ENCODE data around the gene C12orf42. TPM values are rescaled to one million over a fixed set of nuclear protein-coding genes. Genes with fewer than 3 reads are reported as not detected.

Gene C12orf42
- total and polyA plus RNA-seq, 7 donors = 0.93 TPM; not detected in 6

DNA sequence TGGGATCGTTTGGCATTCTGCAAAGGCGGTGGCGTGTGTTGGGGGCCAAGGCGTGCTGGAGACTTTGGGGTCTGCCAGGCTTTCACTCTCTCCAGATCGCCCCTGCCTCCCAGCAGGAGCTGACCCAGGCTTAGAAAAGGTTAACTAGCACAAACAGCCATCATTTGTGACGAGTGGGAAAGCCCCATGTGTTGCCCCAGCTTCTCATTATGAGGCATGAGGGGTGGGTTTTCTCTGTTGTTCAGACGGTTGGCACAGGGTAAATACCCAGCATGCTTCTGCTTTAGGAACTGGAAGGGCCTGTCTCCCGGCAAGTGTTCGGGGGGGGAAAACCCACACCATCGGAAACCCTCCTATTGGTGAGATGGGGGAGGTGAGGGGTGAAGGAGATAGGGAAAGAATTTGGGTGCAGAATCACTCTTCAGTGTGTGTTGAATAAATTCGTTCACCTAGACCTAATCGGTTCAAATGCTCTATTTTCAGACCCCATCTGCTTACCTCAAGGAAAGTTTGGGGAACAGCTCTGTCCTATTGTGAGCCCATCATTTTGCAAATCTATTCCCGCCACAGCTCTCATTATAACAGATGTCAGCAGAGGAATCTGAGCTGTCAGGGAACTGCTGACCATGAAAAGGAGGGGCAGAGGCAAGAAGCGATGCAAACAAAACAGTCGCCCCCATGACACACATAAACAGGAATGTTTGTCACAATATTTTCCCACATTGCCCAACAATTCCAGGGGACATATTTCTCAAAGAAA is 34.7 kb upstream of the C12orf42 start:
- intact Hi-C loops (cut with DNase I) = no loop called here

DNA sequence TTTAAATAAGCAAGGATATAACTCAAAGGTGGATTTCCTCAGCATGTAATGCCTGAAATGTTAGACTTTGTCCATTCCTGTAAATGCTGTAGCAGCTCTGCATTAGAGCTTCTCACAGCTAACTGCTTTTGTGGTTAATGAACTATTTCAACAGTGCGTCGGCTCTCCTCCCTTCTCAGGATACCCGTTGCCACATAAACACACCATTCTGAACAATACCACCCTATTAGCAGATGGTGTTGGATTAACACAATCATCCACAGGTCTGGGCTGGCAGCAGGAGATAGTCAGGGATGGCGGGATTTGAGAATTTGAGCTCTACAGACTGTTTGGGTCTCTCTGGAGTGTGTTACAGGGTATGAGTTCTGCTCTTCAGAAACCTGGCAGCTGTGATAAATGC is 33.5 kb upstream of the C12orf42 start:
- peaks cover 0 to 3% (median 0%) of the 10 kb centered on the region in 4 donors for H3K9me3 ChIP-seq
- H3K4me1 ChIP-seq = no peaks in the 10 kb centered on the region
- H3K4me3 ChIP-seq = no peak overlapping the region
- intact Hi-C loops (cut with DNase I) = no loop called here
- 65 to 69% methylated on average over 4 of the region's 4 CpGs for WGBS, 2 donors
- H3K27ac ChIP-seq = no peak overlapping the region
- no peak for TF ChIP-seq EP300 (IDR thresholded peaks at IDR 0.05)
- TF ChIP-seq CTCF (IDR thresholded peaks at IDR 0.05) = no peak
- TF ChIP-seq POLR2AphosphoS5 (IDR thresholded peaks at IDR 0.05) = no peak
- TF ChIP-seq POLR2A (IDR thresholded peaks at IDR 0.05) = no peak
- peaks cover 0 to 11% (median 0%) of the 10 kb centered on the region in 3 donors for H3K27me3 ChIP-seq
- no peaks in the 10 kb centered on the region for H3K36me3 ChIP-seq
- DNase-seq = no peak

More for the DNA sequence above, 34.7 kb upstream of the C12orf42 start:
- H3K36me3 ChIP-seq = no peaks in the 10 kb centered on the region
- TF ChIP-seq POLR2A (IDR thresholded peaks at IDR 0.05) (no peak), POLR2AphosphoS5 (IDR thresholded peaks at IDR 0.05) (no peak), EP300 (IDR thresholded peaks at IDR 0.05) (no peak), CTCF (IDR thresholded peaks at IDR 0.05) (no peak)
- peaks cover 0 to 11% (median 0%) of the 10 kb centered on the region in 3 donors for H3K27me3 ChIP-seq
- H3K9me3 ChIP-seq = peaks cover 0 to 3% (median 0%) of the 10 kb centered on the region in 4 donors
- H3K27ac ChIP-seq = no peak overlapping the region
- WGBS, 2 donors = 48 to 57% methylated on average over 15 of the region's 15 CpGs
- no peaks in the 10 kb centered on the region for H3K4me1 ChIP-seq
- DNase-seq = no peak
- no peak overlapping the region for H3K4me3 ChIP-seq

DNA sequence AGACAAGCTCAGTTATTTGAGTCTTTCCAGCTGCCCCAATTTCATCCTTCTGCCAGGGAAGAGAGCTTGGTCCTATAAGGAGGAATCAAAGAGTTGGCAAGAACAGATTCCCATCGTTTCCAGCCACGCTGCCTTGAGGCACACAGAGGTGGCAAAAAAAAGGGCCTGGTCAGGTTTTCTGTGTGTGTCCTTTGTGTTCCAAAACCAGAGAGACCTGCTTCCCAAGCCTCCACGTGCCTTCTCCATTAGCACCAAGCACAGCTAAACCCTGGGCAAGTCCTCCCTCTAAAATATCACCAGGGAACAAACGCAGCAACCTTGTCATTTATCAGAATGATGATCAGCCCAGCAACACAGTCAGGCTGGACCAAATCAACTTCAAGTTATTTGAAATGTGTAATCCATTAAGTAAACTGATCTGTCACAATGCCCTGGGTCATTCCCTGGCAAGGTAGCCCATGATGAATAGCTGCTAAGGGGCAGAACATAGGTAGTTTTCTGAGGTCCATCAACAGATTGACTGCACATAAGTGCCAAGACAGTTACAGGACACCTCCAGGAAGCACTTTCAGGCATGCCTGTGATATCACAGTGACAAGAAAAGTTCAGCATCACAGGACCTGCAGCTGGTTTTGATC is 28.6 kb upstream of the C12orf42 start:
- H3K27ac ChIP-seq = no peak overlapping the region
- TF ChIP-seq POLR2AphosphoS5 (IDR thresholded peaks at IDR 0.05) = no peak
- H3K27me3 ChIP-seq = peaks cover 0 to 4% (median 0%) of the 10 kb centered on the region in 3 donors
- no peaks in the 10 kb centered on the region for H3K4me1 ChIP-seq
- peaks cover 0 to 3% (median 0%) of the 10 kb centered on the region in 4 donors for H3K9me3 ChIP-seq
- H3K36me3 ChIP-seq = no peaks in the 10 kb centered on the region
- no peak overlapping the region for H3K4me3 ChIP-seq
- WGBS, 2 donors = 63 to 78% methylated on average over 4 of the region's 4 CpGs
- DNase-seq = no peak
- intact Hi-C loops (cut with DNase I) = no loop called here

- WGBS, 2 donors = 88 to 97% methylated on average over 1 of the region's 1 CpG
- peaks cover 0 to 3% (median 0%) of the 10 kb centered on the region in 3 donors for H3K27me3 ChIP-seq
- H3K4me1 ChIP-seq = no peaks in the 10 kb centered on the region
- peaks cover 0 to 3% (median 0%) of the 10 kb centered on the region in 4 donors for H3K9me3 ChIP-seq
- no peak overlapping the region for H3K4me3 ChIP-seq
- intact Hi-C loops (cut with DNase I) = no loop called here
- H3K36me3 ChIP-seq = no peaks in the 10 kb centered on the region
- no peak for DNase-seq
- no peak overlapping the region for H3K27ac ChIP-seq
- TF ChIP-seq CTCF (IDR thresholded peaks at IDR 0.05) = no peak
- TF ChIP-seq POLR2AphosphoS5 (IDR thresholded peaks at IDR 0.05) = no peak
- TF ChIP-seq EP300 (IDR thresholded peaks at IDR 0.05) = no peak
- no peak for TF ChIP-seq POLR2A (IDR thresholded peaks at IDR 0.05)
Observed at GRCh38 chr12:103523771-103524170, 28.0 kb upstream of the C12orf42 start.

DNA sequence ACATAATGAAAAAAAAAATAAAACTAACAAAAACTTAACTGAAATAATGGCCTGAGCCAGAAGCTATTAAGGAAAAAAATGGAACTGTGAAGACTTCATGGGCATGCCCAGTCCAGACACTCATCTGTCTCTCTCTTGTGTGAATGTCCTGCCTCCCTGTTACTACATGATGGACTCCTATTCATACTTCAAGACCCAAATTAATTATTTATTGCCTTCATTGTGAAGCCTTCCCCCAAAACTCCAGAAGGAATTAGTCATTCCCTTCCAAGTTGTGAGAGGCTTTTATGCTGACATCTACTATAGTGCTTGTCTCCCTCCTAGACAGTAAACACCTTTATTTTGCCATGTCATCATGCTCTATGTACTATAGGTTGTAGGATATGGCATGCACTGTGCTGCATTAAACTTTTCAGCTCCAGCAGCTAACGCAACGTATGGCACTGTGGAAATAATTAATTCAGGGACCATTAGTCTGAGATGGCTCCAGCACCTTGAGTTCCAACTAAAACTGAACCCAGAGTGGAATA is 25.0 kb upstream of the C12orf42 start:
- 77 to 90% methylated on average over 2 of the region's 2 CpGs for WGBS, 2 donors
- H3K4me3 ChIP-seq = no peak overlapping the region
- intact Hi-C loops (cut with DNase I) = no loop called here

More for the DNA sequence above, 25.0 kb upstream of the C12orf42 start:
- H3K36me3 ChIP-seq = no peaks in the 10 kb centered on the region
- H3K4me1 ChIP-seq = no peaks in the 10 kb centered on the region
- no peak overlapping the region for H3K27ac ChIP-seq
- no peaks in the 10 kb centered on the region for H3K9me3 ChIP-seq
- TF ChIP-seq CTCF (IDR thresholded peaks at IDR 0.05) (no peak), POLR2A (IDR thresholded peaks at IDR 0.05) (no peak), POLR2AphosphoS5 (IDR thresholded peaks at IDR 0.05) (no peak), EP300 (IDR thresholded peaks at IDR 0.05) (no peak)
- H3K27me3 ChIP-seq = no peaks in the 10 kb centered on the region
- DNase-seq = no peak

Data from sigmoid colon (tissue), 7 donors.